GM23338 (cell line): ENCODE data around the gene KIAA1755. TPM values are rescaled to one million over a fixed set of nuclear protein-coding genes. Genes with fewer than 3 reads are reported as not detected.

Experiments used
- ATAC-seq: fragments of 200-7000 bp; cut with Tn5 transposase; 3 replicates; pipeline ENCODE4 v1.9.1; 2020
- DNase-seq: peaks from one replicate; pipeline ENCODE4 v3.0.0-alpha.2; 2015; ENCODE audit warnings: low spot score
- H2AFZ ChIP-seq: fragments of 200-600 bp; sonication (generic); 2 replicates; pipeline ENCODE4 v1.8.0; 2016; ENCODE audit warnings: antibody characterized with exemption, mild to moderate bottlenecking, moderate library complexity
- H3F3A ChIP-seq: fragments of 200-600 bp; sonication (generic); replicated peaks from 2 replicates; pipeline ENCODE4 v1.8.0; 2017; ENCODE audit warnings: antibody characterized with exemption, mixed run types, low read depth
- H3K27ac ChIP-seq: fragments of 200-600 bp; sonication (generic); 2 replicates; pipeline ENCODE4 v1.6.1; 2016; ENCODE audit warnings: low read depth
- H3K27me3 ChIP-seq: fragments of 200-600 bp; sonication (generic); 2 replicates; pipeline ENCODE4 v1.8.0; 2016; ENCODE audit warnings: mild to moderate bottlenecking, mixed run types, moderate library complexity; ENCODE audit not compliant: insufficient read depth
- H3K36me3 ChIP-seq: fragments of 200-600 bp; sonication (generic); 2 replicates; pipeline ENCODE4 v1.8.0; 2016; ENCODE audit warnings: mild to moderate bottlenecking; ENCODE audit not compliant: insufficient read depth
- H3K4me1 ChIP-seq: fragments of 200-600 bp; sonication (generic); 2 replicates; pipeline ENCODE4 v1.8.0; 2016; ENCODE audit warnings: mild to moderate bottlenecking, moderate library complexity; ENCODE audit not compliant: insufficient read depth
- H3K4me2 ChIP-seq: fragments of 200-600 bp; sonication (generic); 2 replicates; pipeline ENCODE4 v1.7.1; 2017; ENCODE audit warnings: mixed run types
- H3K4me3 ChIP-seq: fragments of 200-600 bp; sonication (generic); 2 replicates; pipeline ENCODE4 v1.6.1; 2016; ENCODE audit warnings: mixed run types
- H3K79me2 ChIP-seq: fragments of 200-600 bp; sonication (generic); replicated peaks from 2 replicates; pipeline ENCODE4 v1.8.0; 2017; ENCODE audit warnings: mild to moderate bottlenecking; ENCODE audit not compliant: insufficient read depth
- H3K9me2 ChIP-seq: fragments of 200-600 bp; sonication (generic); 2 replicates; pipeline ENCODE4 v1.8.0; 2017; ENCODE audit not compliant: insufficient read depth
- H4K20me1 ChIP-seq: fragments of 200-600 bp; sonication (generic); replicated peaks from 2 replicates; pipeline ENCODE4 v1.8.0; 2017; ENCODE audit warnings: mild to moderate bottlenecking; ENCODE audit not compliant: insufficient read depth
- H3K27ac Mint-ChIP-seq: 2 replicates; pipeline ENCODE4 v1.8.0; 2020; ENCODE audit warnings: inconsistent platforms, mild to moderate bottlenecking, moderate library complexity, mixed read lengths
- H3K27me3 Mint-ChIP-seq: 3 replicates; pipeline ENCODE4 v1.8.0; 2022; ENCODE audit warnings: low read depth, mild to moderate bottlenecking, moderate library complexity, mixed read lengths, inconsistent platforms; ENCODE audit not compliant: insufficient read depth, poor library complexity
- H3K36me3 Mint-ChIP-seq: 3 replicates; pipeline ENCODE4 v1.8.0; 2021; ENCODE audit warnings: low read depth, mild to moderate bottlenecking, inconsistent platforms, moderate library complexity, mixed read lengths
- H3K4me1 Mint-ChIP-seq: 3 replicates; pipeline ENCODE4 v1.8.0; 2020; ENCODE audit warnings: mild to moderate bottlenecking, inconsistent platforms, mixed read lengths
- H3K4me3 Mint-ChIP-seq: 3 replicates; pipeline ENCODE4 v1.8.0; 2021; ENCODE audit warnings: moderate library complexity, mild to moderate bottlenecking, inconsistent platforms, mixed read lengths
- H3K9me3 Mint-ChIP-seq: 3 replicates; pipeline ENCODE4 v1.8.0; 2020; ENCODE audit warnings: moderate library complexity, mild to moderate bottlenecking, inconsistent platforms, mixed read lengths
- CREB1 ChIP-seq: fragments of 250-450 bp; sonication (Bioruptor Pico); IDR thresholded peaks from 2 replicates; pipeline ENCODE4 v1.5.0; 2020; ENCODE audit warnings: low read depth, mild to moderate bottlenecking, moderate library complexity
- EZH2 ChIP-seq: fragments of 200-600 bp; sonication (generic); IDR thresholded peaks from one replicate; pipeline ENCODE4 v1.8.0; 2017; ENCODE audit warnings: antibody characterized with exemption, mild to moderate bottlenecking, low read depth; ENCODE audit not compliant: unreplicated experiment
- EZH2phosphoT487 ChIP-seq: fragments of 200-600 bp; sonication (generic); IDR thresholded peaks from one replicate; pipeline ENCODE4 v1.8.1; 2018; ENCODE audit warnings: antibody characterized with exemption; ENCODE audit not compliant: unreplicated experiment
- JUNB ChIP-seq: IDR thresholded peaks from one replicate; pipeline ENCODE4 v1.6.1; 2016; ENCODE audit warnings: antibody characterized with exemption; ENCODE audit not compliant: unreplicated experiment
- NANOG ChIP-seq: IDR thresholded peaks from 2 replicates; pipeline ENCODE4 v1.6.1; 2016; ENCODE audit warnings: antibody characterized with exemption, borderline replicate concordance
- POLR2AphosphoS5 ChIP-seq: IDR thresholded peaks from 2 replicates; pipeline ENCODE4 v1.6.1; 2016; ENCODE audit warnings: antibody characterized with exemption, low read depth
- STAT1 ChIP-seq: IDR thresholded peaks from one replicate; pipeline ENCODE4 v1.6.1; 2016; ENCODE audit warnings: antibody characterized with exemption; ENCODE audit not compliant: unreplicated experiment
- ZNF114 ChIP-seq: fragments of 250-450 bp; sonication (Bioruptor Pico); IDR thresholded peaks from 2 replicates; pipeline ENCODE4 v1.5.0; 2020; ENCODE audit warnings: mild to moderate bottlenecking, moderate library complexity
- ZNF331 ChIP-seq: fragments of 250-450 bp; sonication (Bioruptor Pico); IDR thresholded peaks from 2 replicates; pipeline ENCODE4 v1.5.0; 2020; ENCODE audit warnings: low read depth, mild to moderate bottlenecking, moderate library complexity
- polyA plus RNA-seq: library from polyadenylated mRNA; unstranded; fragments of >200 nt; fragmentation: Nextera tagmentation; extraction: Ambion mirVana; gene quantifications from 2 replicates; pipeline ENCODE4 v1.2.1, GENCODE V29; 2016
- total RNA-seq: library from RNA; depleted of rRNA; stranded (reverse); fragments of >200 nt; shearing (Covaris generic); gene quantifications from 2 replicates; pipeline ENCODE4 v1.2.3, GENCODE V29; 2014
- TF ChIP-seq, protein P1 (sequence below), 2 experiments: fragments of 200-600 bp in 1 of 2; sonication (generic) in 1 of 2; conservative IDR thresholded peaks; 2 replicates each; pipeline versions ENCODE4 v1.5.1 to v1.6.1; 2016 to 2017; ENCODE audit warnings: antibody characterized with exemption in 2 of 2, low read depth in 2 of 2, mild to moderate bottlenecking in 2 of 2, moderate library complexity in 1 of 2
- TF ChIP-seq, protein P2 (sequence below): fragments of 250-450 bp; sonication (Bioruptor Pico); IDR thresholded peaks from 2 replicates; pipeline ENCODE4 v1.5.0; 2020; ENCODE audit warnings: mild to moderate bottlenecking, moderate library complexity
- TF ChIP-seq, protein P3 (sequence below): IDR thresholded peaks from one replicate; pipeline ENCODE4 v1.6.1; 2018; ENCODE audit warnings: antibody characterized with exemption; ENCODE audit not compliant: unreplicated experiment
- TF ChIP-seq, protein P4 (sequence below): IDR thresholded peaks from 2 replicates; pipeline ENCODE4 v1.6.1; 2016; ENCODE audit warnings: antibody characterized with exemption

KIAA1755 gene
- total and polyA plus RNA-seq, 2 experiments from 2014 or later, result 0.28 TPM; not detected in 1

DNA sequence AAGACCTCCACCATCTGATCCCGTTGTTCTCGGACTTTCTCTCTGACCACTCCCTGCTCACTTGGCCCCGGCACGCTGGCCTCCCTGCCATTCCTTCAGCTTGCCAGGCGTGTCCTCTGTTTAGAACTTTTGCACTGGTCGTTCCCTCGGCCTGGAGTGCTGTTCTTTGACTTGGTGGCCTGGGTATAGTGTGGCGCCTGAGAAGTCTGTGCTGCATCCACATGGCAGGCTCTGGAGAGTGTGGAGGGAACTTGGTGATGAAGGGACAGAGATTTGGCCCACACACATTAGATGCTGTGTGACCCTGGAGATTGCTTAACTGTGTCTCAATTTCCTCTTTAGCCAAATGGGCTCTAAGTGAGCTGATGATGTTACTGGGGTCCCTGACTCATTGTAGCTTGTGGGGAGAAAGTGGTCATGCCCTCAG lies 82.5 kb downstream of the KIAA1755 start:
- Mint-ChIP-seq H3K27ac (no peak overlapping the region), H3K4me3 (no peak overlapping the region), H3K27me3 (no peaks in the 10 kb centered on the region), H3K9me3 (no peaks in the 10 kb centered on the region), H3K4me1 (peaks cover 5% of the 10 kb centered on the region; the same call in 2 of the 3 replicates), H3K36me3 (no peaks in the 10 kb centered on the region)
- peaks cover 8% of the 10 kb centered on the region for H3K4me1 ChIP-seq
- H3K4me2 ChIP-seq, result no peak overlapping the region
- DNase-seq (no peak), ATAC-seq (no peak)
- TF ChIP-seq CREB1 (no peak), JUNB (no peak), STAT1 (no peak), POLR2AphosphoS5 (no peak), ZNF331 (CRISPR knock-in tag) (no peak), EZH2 (no peak), ZNF114 (CRISPR knock-in tag) (no peak), EZH2phosphoT487 (no peak), NANOG (no peak)
- TF ChIP-seq, protein P1, sequence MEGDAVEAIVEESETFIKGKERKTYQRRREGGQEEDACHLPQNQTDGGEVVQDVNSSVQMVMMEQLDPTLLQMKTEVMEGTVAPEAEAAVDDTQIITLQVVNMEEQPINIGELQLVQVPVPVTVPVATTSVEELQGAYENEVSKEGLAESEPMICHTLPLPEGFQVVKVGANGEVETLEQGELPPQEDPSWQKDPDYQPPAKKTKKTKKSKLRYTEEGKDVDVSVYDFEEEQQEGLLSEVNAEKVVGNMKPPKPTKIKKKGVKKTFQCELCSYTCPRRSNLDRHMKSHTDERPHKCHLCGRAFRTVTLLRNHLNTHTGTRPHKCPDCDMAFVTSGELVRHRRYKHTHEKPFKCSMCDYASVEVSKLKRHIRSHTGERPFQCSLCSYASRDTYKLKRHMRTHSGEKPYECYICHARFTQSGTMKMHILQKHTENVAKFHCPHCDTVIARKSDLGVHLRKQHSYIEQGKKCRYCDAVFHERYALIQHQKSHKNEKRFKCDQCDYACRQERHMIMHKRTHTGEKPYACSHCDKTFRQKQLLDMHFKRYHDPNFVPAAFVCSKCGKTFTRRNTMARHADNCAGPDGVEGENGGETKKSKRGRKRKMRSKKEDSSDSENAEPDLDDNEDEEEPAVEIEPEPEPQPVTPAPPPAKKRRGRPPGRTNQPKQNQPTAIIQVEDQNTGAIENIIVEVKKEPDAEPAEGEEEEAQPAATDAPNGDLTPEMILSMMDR (conservative IDR thresholded peaks at IDR 0.05; ENCODE audit: low read depth in 2 of 2), result no peak
- TF ChIP-seq, protein P2, sequence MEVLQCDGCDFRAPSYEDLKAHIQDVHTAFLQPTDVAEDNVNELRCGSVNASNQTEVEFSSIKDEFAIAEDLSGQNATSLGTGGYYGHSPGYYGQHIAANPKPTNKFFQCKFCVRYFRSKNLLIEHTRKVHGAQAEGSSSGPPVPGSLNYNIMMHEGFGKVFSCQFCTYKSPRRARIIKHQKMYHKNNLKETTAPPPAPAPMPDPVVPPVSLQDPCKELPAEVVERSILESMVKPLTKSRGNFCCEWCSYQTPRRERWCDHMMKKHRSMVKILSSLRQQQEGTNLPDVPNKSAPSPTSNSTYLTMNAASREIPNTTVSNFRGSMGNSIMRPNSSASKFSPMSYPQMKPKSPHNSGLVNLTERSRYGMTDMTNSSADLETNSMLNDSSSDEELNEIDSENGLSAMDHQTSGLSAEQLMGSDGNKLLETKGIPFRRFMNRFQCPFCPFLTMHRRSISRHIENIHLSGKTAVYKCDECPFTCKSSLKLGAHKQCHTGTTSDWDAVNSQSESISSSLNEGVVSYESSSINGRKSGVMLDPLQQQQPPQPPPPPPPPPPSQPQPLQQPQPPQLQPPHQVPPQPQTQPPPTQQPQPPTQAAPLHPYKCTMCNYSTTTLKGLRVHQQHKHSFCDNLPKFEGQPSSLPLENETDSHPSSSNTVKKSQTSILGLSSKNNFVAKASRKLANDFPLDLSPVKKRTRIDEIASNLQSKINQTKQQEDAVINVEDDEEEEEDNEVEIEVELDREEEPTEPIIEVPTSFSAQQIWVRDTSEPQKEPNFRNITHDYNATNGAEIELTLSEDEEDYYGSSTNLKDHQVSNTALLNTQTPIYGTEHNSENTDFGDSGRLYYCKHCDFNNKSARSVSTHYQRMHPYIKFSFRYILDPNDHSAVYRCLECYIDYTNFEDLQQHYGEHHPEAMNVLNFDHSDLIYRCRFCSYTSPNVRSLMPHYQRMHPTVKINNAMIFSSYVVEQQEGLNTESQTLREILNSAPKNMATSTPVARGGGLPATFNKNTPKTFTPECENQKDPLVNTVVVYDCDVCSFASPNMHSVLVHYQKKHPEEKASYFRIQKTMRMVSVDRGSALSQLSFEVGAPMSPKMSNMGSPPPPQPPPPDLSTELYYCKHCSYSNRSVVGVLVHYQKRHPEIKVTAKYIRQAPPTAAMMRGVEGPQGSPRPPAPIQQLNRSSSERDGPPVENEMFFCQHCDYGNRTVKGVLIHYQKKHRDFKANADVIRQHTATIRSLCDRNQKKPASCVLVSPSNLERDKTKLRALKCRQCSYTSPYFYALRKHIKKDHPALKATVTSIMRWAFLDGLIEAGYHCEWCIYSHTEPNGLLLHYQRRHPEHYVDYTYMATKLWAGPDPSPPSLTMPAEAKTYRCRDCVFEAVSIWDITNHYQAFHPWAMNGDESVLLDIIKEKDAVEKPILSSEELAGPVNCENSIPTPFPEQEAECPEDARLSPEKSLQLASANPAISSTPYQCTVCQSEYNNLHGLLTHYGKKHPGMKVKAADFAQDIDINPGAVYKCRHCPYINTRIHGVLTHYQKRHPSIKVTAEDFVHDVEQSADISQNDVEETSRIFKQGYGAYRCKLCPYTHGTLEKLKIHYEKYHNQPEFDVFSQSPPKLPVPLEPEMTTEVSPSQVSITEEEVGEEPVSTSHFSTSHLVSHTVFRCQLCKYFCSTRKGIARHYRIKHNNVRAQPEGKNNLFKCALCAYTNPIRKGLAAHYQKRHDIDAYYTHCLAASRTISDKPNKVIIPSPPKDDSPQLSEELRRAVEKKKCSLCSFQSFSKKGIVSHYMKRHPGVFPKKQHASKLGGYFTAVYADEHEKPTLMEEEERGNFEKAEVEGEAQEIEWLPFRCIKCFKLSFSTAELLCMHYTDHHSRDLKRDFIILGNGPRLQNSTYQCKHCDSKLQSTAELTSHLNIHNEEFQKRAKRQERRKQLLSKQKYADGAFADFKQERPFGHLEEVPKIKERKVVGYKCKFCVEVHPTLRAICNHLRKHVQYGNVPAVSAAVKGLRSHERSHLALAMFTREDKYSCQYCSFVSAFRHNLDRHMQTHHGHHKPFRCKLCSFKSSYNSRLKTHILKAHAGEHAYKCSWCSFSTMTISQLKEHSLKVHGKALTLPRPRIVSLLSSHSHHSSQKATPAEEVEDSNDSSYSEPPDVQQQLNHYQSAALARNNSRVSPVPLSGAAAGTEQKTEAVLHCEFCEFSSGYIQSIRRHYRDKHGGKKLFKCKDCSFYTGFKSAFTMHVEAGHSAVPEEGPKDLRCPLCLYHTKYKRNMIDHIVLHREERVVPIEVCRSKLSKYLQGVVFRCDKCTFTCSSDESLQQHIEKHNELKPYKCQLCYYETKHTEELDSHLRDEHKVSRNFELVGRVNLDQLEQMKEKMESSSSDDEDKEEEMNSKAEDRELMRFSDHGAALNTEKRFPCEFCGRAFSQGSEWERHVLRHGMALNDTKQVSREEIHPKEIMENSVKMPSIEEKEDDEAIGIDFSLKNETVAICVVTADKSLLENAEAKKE (CRISPR knock-in tag), result no peak
- TF ChIP-seq, protein P3, sequence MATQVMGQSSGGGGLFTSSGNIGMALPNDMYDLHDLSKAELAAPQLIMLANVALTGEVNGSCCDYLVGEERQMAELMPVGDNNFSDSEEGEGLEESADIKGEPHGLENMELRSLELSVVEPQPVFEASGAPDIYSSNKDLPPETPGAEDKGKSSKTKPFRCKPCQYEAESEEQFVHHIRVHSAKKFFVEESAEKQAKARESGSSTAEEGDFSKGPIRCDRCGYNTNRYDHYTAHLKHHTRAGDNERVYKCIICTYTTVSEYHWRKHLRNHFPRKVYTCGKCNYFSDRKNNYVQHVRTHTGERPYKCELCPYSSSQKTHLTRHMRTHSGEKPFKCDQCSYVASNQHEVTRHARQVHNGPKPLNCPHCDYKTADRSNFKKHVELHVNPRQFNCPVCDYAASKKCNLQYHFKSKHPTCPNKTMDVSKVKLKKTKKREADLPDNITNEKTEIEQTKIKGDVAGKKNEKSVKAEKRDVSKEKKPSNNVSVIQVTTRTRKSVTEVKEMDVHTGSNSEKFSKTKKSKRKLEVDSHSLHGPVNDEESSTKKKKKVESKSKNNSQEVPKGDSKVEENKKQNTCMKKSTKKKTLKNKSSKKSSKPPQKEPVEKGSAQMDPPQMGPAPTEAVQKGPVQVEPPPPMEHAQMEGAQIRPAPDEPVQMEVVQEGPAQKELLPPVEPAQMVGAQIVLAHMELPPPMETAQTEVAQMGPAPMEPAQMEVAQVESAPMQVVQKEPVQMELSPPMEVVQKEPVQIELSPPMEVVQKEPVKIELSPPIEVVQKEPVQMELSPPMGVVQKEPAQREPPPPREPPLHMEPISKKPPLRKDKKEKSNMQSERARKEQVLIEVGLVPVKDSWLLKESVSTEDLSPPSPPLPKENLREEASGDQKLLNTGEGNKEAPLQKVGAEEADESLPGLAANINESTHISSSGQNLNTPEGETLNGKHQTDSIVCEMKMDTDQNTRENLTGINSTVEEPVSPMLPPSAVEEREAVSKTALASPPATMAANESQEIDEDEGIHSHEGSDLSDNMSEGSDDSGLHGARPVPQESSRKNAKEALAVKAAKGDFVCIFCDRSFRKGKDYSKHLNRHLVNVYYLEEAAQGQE, result no peak
- TF ChIP-seq, protein P4, sequence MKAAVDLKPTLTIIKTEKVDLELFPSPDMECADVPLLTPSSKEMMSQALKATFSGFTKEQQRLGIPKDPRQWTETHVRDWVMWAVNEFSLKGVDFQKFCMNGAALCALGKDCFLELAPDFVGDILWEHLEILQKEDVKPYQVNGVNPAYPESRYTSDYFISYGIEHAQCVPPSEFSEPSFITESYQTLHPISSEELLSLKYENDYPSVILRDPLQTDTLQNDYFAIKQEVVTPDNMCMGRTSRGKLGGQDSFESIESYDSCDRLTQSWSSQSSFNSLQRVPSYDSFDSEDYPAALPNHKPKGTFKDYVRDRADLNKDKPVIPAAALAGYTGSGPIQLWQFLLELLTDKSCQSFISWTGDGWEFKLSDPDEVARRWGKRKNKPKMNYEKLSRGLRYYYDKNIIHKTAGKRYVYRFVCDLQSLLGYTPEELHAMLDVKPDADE, result no peak
- H3K27ac ChIP-seq, result no peak overlapping the region
- H3K36me3 ChIP-seq, result no peaks in the 10 kb centered on the region
- no peaks in the 10 kb centered on the region for H3K27me3 ChIP-seq
- H3K79me2 ChIP-seq, result no peaks in the 10 kb centered on the region
- no peaks in the 10 kb centered on the region for H3F3A ChIP-seq
- H3K9me2 ChIP-seq, result no peaks in the 10 kb centered on the region
- 0 out of 2 replicates have a peak overlapping the region, but pooled peaks have one; percentile 52 for H2AFZ ChIP-seq
- H3K4me3 ChIP-seq, result no peak overlapping the region
- no peaks in the 10 kb centered on the region for H4K20me1 ChIP-seq
